OCI-LY7 (cell line): Measurements from ENCODE around the gene TRIM38. TPM values are rescaled to one million over a fixed set of nuclear protein-coding genes. Genes with fewer than 3 reads are reported as not detected.

Source experiments
- BruUV-seq: library from RNA; stranded (reverse); fragments of 400-500 nt; replicated peaks from 2 replicates; lab custom pipeline; 2021; lab: Mats Ljungman, UMichigan
- CTCF ChIA-PET: fragments of 300-600 bp; sonication (Branson Sonifier 250); formaldehyde crosslinking; loops from one replicate; lab custom pipeline; 2022; ENCODE audit warnings: antibody characterized with exemption; ENCODE audit not compliant: unreplicated experiment; lab: Charles Lee
- POLR2A ChIA-PET: fragments of 300-600 bp; sonication (Branson Sonifier 250); formaldehyde crosslinking; loops from one replicate; lab custom pipeline; 2022; ENCODE audit warnings: antibody characterized with exemption; lab: Charles Lee
- DNase-seq: peaks from one replicate; pipeline ENCODE4 v3.0.0-alpha.2; 2015; ENCODE audit warnings: low spot score
- H2AFZ ChIP-seq: fragments of 200-600 bp; sonication (generic), shearing (Covaris generic); 2 replicates; pipeline ENCODE4 v1.6.1; 2014; ENCODE audit warnings: mild to moderate bottlenecking, antibody characterized with exemption, low read length, moderate library complexity
- H3K27ac ChIP-seq: fragments of 200-600 bp; sonication (generic); 2 replicates; pipeline ENCODE4 v1.5.1; 2014; ENCODE audit warnings: mixed run types, low read depth, mild to moderate bottlenecking, moderate library complexity, low read length, inconsistent platforms; ENCODE audit not compliant: poor library complexity, severe bottlenecking
- H3K36me3 ChIP-seq: fragments of 200-600 bp; sonication (generic); 2 replicates; pipeline ENCODE4 v1.6.1; 2014; ENCODE audit warnings: mild to moderate bottlenecking, antibody characterized with exemption, low read length, moderate library complexity, mixed read lengths; ENCODE audit not compliant: insufficient read depth
- H3K4me1 ChIP-seq: fragments of 200-600 bp; sonication (generic); 2 replicates; pipeline ENCODE4 v1.5.1; 2014; ENCODE audit warnings: mild to moderate bottlenecking, low read length; ENCODE audit not compliant: insufficient read depth, poor library complexity, severe bottlenecking
- H3K4me2 ChIP-seq: fragments of 200-600 bp; sonication (generic); 2 replicates; pipeline ENCODE4 v1.6.1; 2014; ENCODE audit warnings: mild to moderate bottlenecking, low read length
- H3K4me3 ChIP-seq: fragments of 200-600 bp; sonication (generic); 2 replicates; pipeline ENCODE4 v1.5.1; 2014; ENCODE audit warnings: mild to moderate bottlenecking, low read depth, low read length; ENCODE audit not compliant: poor library complexity, severe bottlenecking
- H3K79me2 ChIP-seq: fragments of 200-600 bp; sonication (generic); 2 replicates; pipeline ENCODE4 v1.6.1; 2016; ENCODE audit warnings: low read depth, mild to moderate bottlenecking, low read length, moderate library complexity, mixed read lengths; ENCODE audit not compliant: insufficient read depth
- H3K9me2 ChIP-seq: fragments of 200-600 bp; sonication (generic); 2 replicates; pipeline ENCODE4 v1.6.1; 2016; ENCODE audit warnings: mild to moderate bottlenecking, low read length, mixed read lengths; ENCODE audit not compliant: insufficient read depth
- H3K9me3 ChIP-seq: fragments of 200-600 bp; sonication (generic); 2 replicates; pipeline ENCODE4 v1.6.1; 2014; ENCODE audit warnings: mild to moderate bottlenecking, mixed run types, low read length, mixed read lengths
- H4K20me1 ChIP-seq: fragments of 200-600 bp; sonication (generic); 2 replicates; pipeline ENCODE4 v1.6.1; 2014; ENCODE audit warnings: mild to moderate bottlenecking, antibody characterized with exemption, low read length, moderate library complexity, mixed read lengths; ENCODE audit not compliant: insufficient read depth
- EZH2phosphoT487 ChIP-seq: fragments of 200-600 bp; sonication (generic); IDR thresholded peaks from 2 replicates; pipeline ENCODE4 v1.6.1; 2018; ENCODE audit warnings: low read depth, borderline replicate concordance, mild to moderate bottlenecking, mixed run types, antibody characterized with exemption, low read length, moderate library complexity, mixed read lengths
- intact Hi-C: fragments of 100-400 bp; cut with micrococcal nuclease; formaldehyde crosslinking; loops from one replicate; pipeline ENCODE4 v1.10.0; 2022; ENCODE audit not compliant: unreplicated experiment
- small RNA-seq: library from RNA; depleted of rRNA; stranded (forward); fragments of <200 nt; gene quantifications from one replicate; pipeline ENCODE3, GENCODE V24; 2014
- total RNA-seq, 2 experiments: library from RNA; depleted of rRNA in 1 of 2; stranded (reverse); fragments of >200 nt in 1 of 2; shearing (Covaris generic) in 1 of 2; gene quantifications; 2 replicates each; pipeline ENCODE4 v1.2.3, GENCODE V29; 2014 to 2022
- TF ChIP-seq, protein P1 (sequence below): fragments of 200-600 bp; sonication (generic); conservative IDR thresholded peaks from 2 replicates; pipeline ENCODE4 v1.5.1; 2014; ENCODE audit warnings: mild to moderate bottlenecking, antibody characterized with exemption, low read length, moderate library complexity, mixed read lengths

The TRIM38 gene
- total RNA-seq, 2 experiments from 2014 or later: 12.8 to 14.8 TPM

GRCh38 chr6:26034905-26035304, 72.3 kb downstream of the TRIM38 start:
- no peaks in the 10 kb centered on the region for H3K9me2 ChIP-seq
- no TSS peak for BruUV-seq
- peak overlapping the region; percentile 99 for H3K27ac ChIP-seq
- peaks cover 3% of the 10 kb centered on the region; the same call in 1 of the 2 replicates for H3K36me3 ChIP-seq
- H3K4me1 ChIP-seq: peaks cover 65% of the 10 kb centered on the region
- peak; percentile 68 for DNase-seq
- peak overlapping the region; percentile 78 for H3K4me3 ChIP-seq
- ChIA-PET POLR2A (interaction anchor here (0.6 to 17.2 kb wide), 7 partner anchors 12 to 1837 kb away, joined by 3 to 793 read pairs (median 6); a partner anchor contains a TSS), CTCF (no interaction called here)
- no peaks in the 10 kb centered on the region for H4K20me1 ChIP-seq
- no peak overlapping the region; the same call in 1 of the 2 replicates for H2AFZ ChIP-seq
- no peak for TF ChIP-seq EZH2phosphoT487
- TF ChIP-seq, protein P1, sequence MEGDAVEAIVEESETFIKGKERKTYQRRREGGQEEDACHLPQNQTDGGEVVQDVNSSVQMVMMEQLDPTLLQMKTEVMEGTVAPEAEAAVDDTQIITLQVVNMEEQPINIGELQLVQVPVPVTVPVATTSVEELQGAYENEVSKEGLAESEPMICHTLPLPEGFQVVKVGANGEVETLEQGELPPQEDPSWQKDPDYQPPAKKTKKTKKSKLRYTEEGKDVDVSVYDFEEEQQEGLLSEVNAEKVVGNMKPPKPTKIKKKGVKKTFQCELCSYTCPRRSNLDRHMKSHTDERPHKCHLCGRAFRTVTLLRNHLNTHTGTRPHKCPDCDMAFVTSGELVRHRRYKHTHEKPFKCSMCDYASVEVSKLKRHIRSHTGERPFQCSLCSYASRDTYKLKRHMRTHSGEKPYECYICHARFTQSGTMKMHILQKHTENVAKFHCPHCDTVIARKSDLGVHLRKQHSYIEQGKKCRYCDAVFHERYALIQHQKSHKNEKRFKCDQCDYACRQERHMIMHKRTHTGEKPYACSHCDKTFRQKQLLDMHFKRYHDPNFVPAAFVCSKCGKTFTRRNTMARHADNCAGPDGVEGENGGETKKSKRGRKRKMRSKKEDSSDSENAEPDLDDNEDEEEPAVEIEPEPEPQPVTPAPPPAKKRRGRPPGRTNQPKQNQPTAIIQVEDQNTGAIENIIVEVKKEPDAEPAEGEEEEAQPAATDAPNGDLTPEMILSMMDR: no peak
- H3K79me2 ChIP-seq: no peaks in the 10 kb centered on the region
- intact Hi-C loops: loop anchor here (5.0 kb wide), 2 partner anchors 1112 to 1857 kb away; a partner anchor contains a TSS
- no peaks in the 10 kb centered on the region for H3K9me3 ChIP-seq
- peak overlapping the region; percentile 94 for H3K4me2 ChIP-seq

Small RNA genes lying within 50 kb of the gene (small RNA-seq; reads per million reads assigned to genes)
- gene HIST1H1PS2: not detected

Other genes with a start within 250 kb of the TRIM38 start
- not detected in 2 replicates for gene SLC17A4, start 208.1 kb upstream of the TRIM38 start, total RNA-seq (2014; rRNA removed; shearing (Covaris generic))
- gene SLC17A4, start 208.1 kb upstream of the TRIM38 start, total RNA-seq (2022): not detected in 2 replicates
- gene SLC17A1, start 130.8 kb upstream of the TRIM38 start, total RNA-seq (2014; rRNA removed; shearing (Covaris generic)): not detected in 2 replicates
- not detected in 2 replicates for gene SLC17A1, start 130.8 kb upstream of the TRIM38 start, total RNA-seq (2022)
- 0.06 TPM in 1 of 2 replicates, not detected in the other for gene SLC17A3, start 88.6 kb upstream of the TRIM38 start, total RNA-seq (2014; rRNA removed; shearing (Covaris generic))
- not detected in 2 replicates for gene SLC17A3, start 88.6 kb upstream of the TRIM38 start, total RNA-seq (2022)
- not detected in 2 replicates for gene SLC17A2, start 32.1 kb upstream of the TRIM38 start, total RNA-seq (2014; rRNA removed; shearing (Covaris generic))
- not detected in 2 replicates for gene SLC17A2, start 32.1 kb upstream of the TRIM38 start, total RNA-seq (2022)
- 0.18 and 0.69 TPM in 2 replicates for gene HFE, start 124.6 kb downstream of the TRIM38 start, total RNA-seq (2014; rRNA removed; shearing (Covaris generic))
- gene HFE, start 124.6 kb downstream of the TRIM38 start, total RNA-seq (2022): 0.57 and 0.72 TPM in 2 replicates